CD4-positive, alpha-beta T cell treated with Interleukin-6 for 4 hours (primary cell): ENCODE data around the gene ITPRIPL1.

Experiments used
- DNase-seq: peaks from one replicate; pipeline ENCODE4 v3.0.0-alpha.2; 2020; ENCODE audit warnings: mixed read lengths

Gene ITPRIPL1

GRCh38 chr2:96359866-96360265 lies 34.7 kb downstream of the ITPRIPL1 start:
- DNase-seq, result peak; percentile 14

- no peak for DNase-seq
Observed at GRCh38 chr2:96361751-96362150, 36.6 kb downstream of the ITPRIPL1 start.

GRCh38 chr2:96369186-96369585 lies 44.1 kb downstream of the ITPRIPL1 start:
- no peak for DNase-seq

GRCh38 chr2:96374211-96374951 lies 49.3 kb downstream of the ITPRIPL1 start:
- no peak for DNase-seq
